CD8-positive, alpha-beta memory T cell (primary cell): Measurements from ENCODE around the gene AFAP1L1. TPM values are rescaled to one million over a fixed set of nuclear protein-coding genes. Genes with fewer than 3 reads are reported as not detected.

Experiments
- CTCF ChIA-PET: fragments of 350-600 bp; sonication (Branson Sonifier 250); formaldehyde crosslinking; loops from one replicate; lab custom pipeline; 2021; ENCODE audit warnings: antibody characterized with exemption; lab: Charles Lee
- POLR2A ChIA-PET: fragments of 350-600 bp; sonication (Branson Sonifier 250); formaldehyde crosslinking; loops from one replicate; lab custom pipeline; 2021; ENCODE audit warnings: antibody characterized with exemption; lab: Charles Lee
- DNase-seq, 5 donors: peaks; one replicate each; pipeline versions ENCODE4 v3.0.0 to v3.0.0-alpha.2; 2020 to 2022; ENCODE audit warnings: mixed read lengths in 1 of 5
- H3K27ac ChIP-seq: one replicate; pipeline ENCODE4 v1.7.0; 2013; ENCODE audit warnings: low read depth, mild to moderate bottlenecking, low read length, moderate library complexity
- H3K27me3 ChIP-seq: 2 replicates; pipeline ENCODE4 v1.7.0; 2013; ENCODE audit warnings: low read length, mild to moderate bottlenecking; ENCODE audit not compliant: insufficient read depth, poor library complexity, severe bottlenecking
- H3K36me3 ChIP-seq: 2 replicates; pipeline ENCODE4 v1.7.0; 2013; ENCODE audit warnings: mild to moderate bottlenecking, low read length, moderate library complexity; ENCODE audit not compliant: insufficient read depth
- H3K4me1 ChIP-seq: 2 replicates; pipeline ENCODE4 v1.7.0; 2013; ENCODE audit warnings: mild to moderate bottlenecking, low read length, moderate library complexity; ENCODE audit not compliant: insufficient read depth
- H3K4me3 ChIP-seq: 2 replicates; pipeline ENCODE4 v1.7.0; 2013; ENCODE audit warnings: mild to moderate bottlenecking, low read length
- H3K9me3 ChIP-seq: 2 replicates; pipeline ENCODE4 v1.7.0; 2013; ENCODE audit warnings: mild to moderate bottlenecking, low read length
- H3K27ac Mint-ChIP-seq, 8 donors: one replicate each; pipeline ENCODE4 v1.8.0; 2020 to 2021; ENCODE audit warnings: mixed read lengths in 8 of 8, mild to moderate bottlenecking in 6 of 8, inconsistent platforms in 3 of 8, moderate library complexity in 3 of 8
- H3K27me3 Mint-ChIP-seq, 2 donors: one replicate each; pipeline ENCODE4 v1.8.0; 2020 to 2021; ENCODE audit warnings: mixed read lengths in 2 of 2, mild to moderate bottlenecking in 1 of 2, moderate library complexity in 1 of 2
- H3K36me3 Mint-ChIP-seq, 3 donors: one replicate each; pipeline ENCODE4 v1.8.0; 2020 to 2021; ENCODE audit warnings: mixed read lengths in 3 of 3, inconsistent platforms in 1 of 3, mild to moderate bottlenecking in 1 of 3
- H3K4me1 Mint-ChIP-seq, 3 donors: one replicate each; pipeline ENCODE4 v1.8.0; 2020 to 2021; ENCODE audit warnings: mixed read lengths in 3 of 3, inconsistent platforms in 1 of 3, mild to moderate bottlenecking in 1 of 3
- H3K4me3 Mint-ChIP-seq, 7 donors: one replicate each; pipeline ENCODE4 v1.8.0; 2020 to 2021; ENCODE audit warnings: mixed read lengths in 7 of 7, mild to moderate bottlenecking in 6 of 7, moderate library complexity in 4 of 7, inconsistent platforms in 2 of 7
- H3K9me3 Mint-ChIP-seq, 5 donors: one replicate each; pipeline ENCODE4 v1.8.0; 2020 to 2022; ENCODE audit warnings: mixed read lengths in 5 of 5, mild to moderate bottlenecking in 3 of 5, moderate library complexity in 2 of 5, inconsistent platforms in 1 of 5
- polyA plus RNA-seq: library from polyadenylated mRNA; unstranded; fragments of 300-500 nt; fragmentation: Illumina TruSeq; gene quantifications from one replicate; pipeline ENCODE4 v1.2.3, GENCODE V29; 2021
- total RNA-seq, 2 experiments: library from RNA; stranded (reverse); gene quantifications; one replicate each; pipeline ENCODE4 v1.2.3, GENCODE V29; 2021

Gene AFAP1L1
- total and polyA plus RNA-seq, 3 experiments from 2014 or later = 0.18 TPM; not detected in 2

DNA sequence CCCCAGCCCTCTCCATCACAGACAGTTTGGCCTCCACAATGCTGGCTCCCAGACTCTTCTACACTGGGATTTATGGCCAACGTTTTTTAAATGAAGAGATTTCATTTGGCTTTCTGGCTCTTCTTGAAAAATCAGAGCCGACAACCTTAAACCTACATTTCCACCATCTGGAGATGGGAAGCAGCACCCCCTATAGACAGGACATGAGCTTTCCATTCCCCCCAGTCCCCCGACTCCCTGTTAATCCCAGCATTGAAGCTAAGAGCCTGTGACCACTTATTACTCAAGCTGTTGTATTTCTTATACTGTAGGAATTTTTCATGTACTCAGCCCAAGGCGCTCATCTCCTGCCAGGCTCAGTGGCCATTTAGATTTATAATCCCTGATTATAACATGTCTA is 34.0 kb upstream of the AFAP1L1 start:
- Mint-ChIP-seq H3K9me3 (no peaks in the 10 kb centered on the region), H3K27me3 (peaks cover 23 to 30% of the 10 kb centered on the region in 2 donors), H3K4me3 (peak overlapping the region in 1 of 7 donors; percentile 30), H3K27ac (peak overlapping the region in 2 of 8 donors; percentile 17 to 48), H3K4me1 (peaks cover 11 to 41% (median 34%) of the 10 kb centered on the region in 3 donors), H3K36me3 (peaks cover 0 to 4% (median 0%) of the 10 kb centered on the region in 3 donors)
- no peak for DNase-seq
- H3K4me3 ChIP-seq = no peak overlapping the region
- H3K36me3 ChIP-seq = no peaks in the 10 kb centered on the region
- CTCF ChIA-PET = no interaction called here
- no peaks in the 10 kb centered on the region for H3K27me3 ChIP-seq
- peaks cover 28% of the 10 kb centered on the region for H3K4me1 ChIP-seq
- no peak overlapping the region for H3K27ac ChIP-seq
- POLR2A ChIA-PET = no interaction called here
- no peaks in the 10 kb centered on the region for H3K9me3 ChIP-seq

GRCh38 chr5:149238540-149238939 is 33.1 kb upstream of the AFAP1L1 start:
- Histone ChIP-seq H3K36me3 (no peaks in the 10 kb centered on the region), H3K4me3 (no peak overlapping the region), H3K9me3 (no peaks in the 10 kb centered on the region), H3K27me3 (no peaks in the 10 kb centered on the region), H3K27ac (no peak overlapping the region), H3K4me1 (peaks cover 28% of the 10 kb centered on the region)
- CTCF ChIA-PET = no interaction called here
- Mint-ChIP-seq H3K9me3 (no peaks in the 10 kb centered on the region), H3K4me3 (no peak overlapping the region), H3K27me3 (peaks cover 19 to 23% of the 10 kb centered on the region in 2 donors), H3K27ac (peak overlapping the region in 1 of 8 donors; percentile 2), H3K36me3 (peaks cover 0 to 4% (median 0%) of the 10 kb centered on the region in 3 donors), H3K4me1 (peaks cover 11 to 43% (median 35%) of the 10 kb centered on the region in 3 donors)
- no peak for DNase-seq
- POLR2A ChIA-PET = no interaction called here

DNA sequence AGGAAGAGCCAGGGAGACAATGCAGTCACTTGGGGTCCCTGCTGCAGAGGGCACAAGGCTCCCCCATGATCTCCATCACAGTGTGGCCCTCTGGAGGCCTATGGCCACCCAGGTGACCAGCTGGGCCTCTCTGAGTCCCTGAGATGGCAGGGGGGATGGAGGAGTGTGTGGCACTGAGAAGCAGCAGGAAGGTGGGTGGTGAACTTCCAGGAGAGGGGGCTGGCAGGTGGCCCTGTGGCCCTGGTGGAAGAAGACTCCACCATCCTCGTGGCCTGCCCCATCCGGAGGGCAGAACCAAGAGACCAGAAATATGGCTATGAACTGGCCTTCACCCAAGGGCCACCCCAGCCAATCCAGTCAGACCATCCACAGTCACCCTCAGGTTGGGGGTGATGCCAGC is 31.7 kb upstream of the AFAP1L1 start:
- POLR2A ChIA-PET = interaction anchor here (0.6 kb wide), 1 partner anchor 1910 kb away, joined by 3 read pairs; no protein-coding TSS in a partner anchor
- peak overlapping the region in 6 of 8 donors; percentile 42 to 91 (median 84) for H3K27ac Mint-ChIP-seq
- Histone ChIP-seq H3K4me3 (peak overlapping the region; percentile 21), H3K27ac (no peak overlapping the region), H3K36me3 (no peaks in the 10 kb centered on the region), H3K27me3 (no peaks in the 10 kb centered on the region), H3K9me3 (no peaks in the 10 kb centered on the region), H3K4me1 (peaks cover 28% of the 10 kb centered on the region)
- peaks cover 14 to 19% of the 10 kb centered on the region in 2 donors for H3K27me3 Mint-ChIP-seq
- CTCF ChIA-PET = interaction anchor here (2.6 kb wide), 1 partner anchor 99 kb away, joined by 12 read pairs; the partner anchor contains the start of gene ABLIM3
- H3K9me3 Mint-ChIP-seq = no peaks in the 10 kb centered on the region
- H3K4me3 Mint-ChIP-seq = peak overlapping the region in 5 of 7 donors; percentile 27 to 78 (median 62)
- peaks cover 11 to 44% (median 35%) of the 10 kb centered on the region in 3 donors for H3K4me1 Mint-ChIP-seq
- no peak for DNase-seq
- H3K36me3 Mint-ChIP-seq = peaks cover 0 to 4% (median 0%) of the 10 kb centered on the region in 3 donors

DNA sequence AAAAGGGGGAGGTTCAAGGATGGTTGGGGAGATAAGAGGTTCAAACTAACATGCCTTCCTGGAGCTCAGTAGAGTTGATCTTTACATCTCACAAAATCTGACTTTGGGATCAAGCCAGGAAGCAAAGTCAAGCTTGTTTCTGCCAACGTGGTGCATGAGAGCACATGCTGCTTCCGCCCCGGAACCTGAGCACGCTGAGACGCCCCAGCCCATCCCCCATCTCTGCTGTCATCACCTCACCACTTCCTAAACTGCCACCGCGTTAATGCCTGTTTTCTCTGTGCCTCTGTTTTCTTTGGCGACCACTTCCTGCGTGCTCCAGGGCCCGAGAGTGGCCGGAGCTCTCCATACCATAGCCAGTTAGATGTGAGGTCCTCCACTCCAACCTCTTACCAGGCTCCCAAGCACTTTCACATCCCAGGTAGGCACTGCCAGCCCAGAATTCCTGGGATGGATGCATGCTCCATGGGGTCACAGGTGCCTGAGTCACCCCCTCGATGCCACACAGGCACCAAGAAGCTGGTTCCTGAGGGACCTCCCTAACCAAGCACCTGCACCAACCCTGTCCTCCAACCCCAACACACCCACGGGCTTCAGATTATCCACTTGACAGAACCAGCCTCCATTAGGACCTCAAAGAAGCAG is 31.2 kb upstream of the AFAP1L1 start:
- Histone ChIP-seq H3K9me3 (no peaks in the 10 kb centered on the region), H3K27me3 (no peaks in the 10 kb centered on the region), H3K4me1 (peaks cover 28% of the 10 kb centered on the region), H3K36me3 (no peaks in the 10 kb centered on the region), H3K27ac (no peak overlapping the region), H3K4me3 (peak overlapping the region; percentile 38)
- CTCF ChIA-PET = interaction anchor here (0.7 to 2.6 kb wide), 5 partner anchors 17 to 102 kb away, joined by 3 to 12 read pairs (median 6); partner anchors contain the start of gene ABLIM3
- Mint-ChIP-seq H3K9me3 (no peaks in the 10 kb centered on the region), H3K36me3 (peaks cover 0 to 4% (median 1%) of the 10 kb centered on the region in 3 donors), H3K27ac (peak overlapping the region; percentile 42 to 91 (median 83)), H3K27me3 (peaks cover 20 to 21% of the 10 kb centered on the region in 2 donors), H3K4me1 (peaks cover 11 to 50% (median 35%) of the 10 kb centered on the region in 3 donors), H3K4me3 (peak overlapping the region; percentile 9 to 78 (median 34))
- peak; percentile 51 to 90 (median 64) for DNase-seq
- POLR2A ChIA-PET = interaction anchor here (0.6 kb wide), 1 partner anchor 1910 kb away, joined by 3 read pairs; no protein-coding TSS in a partner anchor

DNA sequence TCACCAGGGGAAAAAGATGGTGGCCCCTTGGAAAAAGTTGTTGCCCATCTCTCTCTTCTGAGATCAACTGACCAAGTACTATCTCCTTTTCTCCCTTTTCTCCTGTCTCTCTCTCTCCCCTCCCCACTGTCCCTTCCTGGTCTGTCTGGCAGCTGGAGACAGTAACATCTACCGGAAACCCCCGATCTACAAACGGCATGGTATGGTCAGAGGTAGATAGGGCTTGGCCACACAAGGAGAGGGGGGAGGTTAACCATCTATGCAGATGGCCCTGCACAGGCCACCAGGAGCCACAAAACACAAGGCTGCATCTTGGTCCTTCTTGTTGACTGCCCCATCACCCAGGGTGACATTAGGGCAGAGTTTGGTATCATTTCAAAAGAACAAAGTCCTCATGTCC is 29.3 kb upstream of the AFAP1L1 start:
- peak overlapping the region in 2 of 8 donors; percentile 26 to 58 for H3K27ac Mint-ChIP-seq
- peak overlapping the region in 2 of 7 donors; percentile 21 to 60 for H3K4me3 Mint-ChIP-seq
- no peaks in the 10 kb centered on the region for H3K36me3 ChIP-seq
- no peaks in the 10 kb centered on the region for H3K27me3 ChIP-seq
- H3K9me3 ChIP-seq = no peaks in the 10 kb centered on the region
- peaks cover 11 to 52% (median 35%) of the 10 kb centered on the region in 3 donors for H3K4me1 Mint-ChIP-seq
- H3K27ac ChIP-seq = no peak overlapping the region
- no peaks in the 10 kb centered on the region for H3K9me3 Mint-ChIP-seq
- ChIA-PET POLR2A (no interaction called here), CTCF (interaction anchor here (1.5 to 2.2 kb wide), 2 partner anchors 22 to 27 kb away, joined by 6 to 8 read pairs; no protein-coding TSS in a partner anchor)
- peaks cover 25 to 26% of the 10 kb centered on the region in 2 donors for H3K27me3 Mint-ChIP-seq
- H3K36me3 Mint-ChIP-seq = peaks cover 0 to 13% (median 1%) of the 10 kb centered on the region in 3 donors
- no peak for DNase-seq
- peaks cover 28% of the 10 kb centered on the region for H3K4me1 ChIP-seq
- no peak overlapping the region for H3K4me3 ChIP-seq

DNA sequence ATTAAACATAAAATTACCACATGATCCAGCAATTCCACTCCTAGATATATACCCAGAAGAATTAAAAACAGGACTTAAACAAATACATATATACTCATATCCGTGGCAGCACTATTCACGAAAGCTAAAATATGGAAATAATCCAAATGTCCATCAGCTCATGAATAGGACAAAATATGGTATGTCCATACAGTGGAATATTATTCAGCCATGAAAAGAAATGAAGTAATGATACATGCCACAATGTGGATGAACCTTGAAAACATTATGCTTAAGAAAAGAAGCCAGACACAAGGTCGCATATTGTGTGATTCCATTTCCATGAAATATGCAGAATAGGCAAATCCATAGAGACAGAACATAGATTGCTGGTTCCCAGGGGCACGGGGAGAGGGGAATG is 24.8 kb upstream of the AFAP1L1 start:
- peaks cover 13 to 21% of the 10 kb centered on the region in 2 donors for H3K27me3 Mint-ChIP-seq
- Histone ChIP-seq H3K9me3 (no peaks in the 10 kb centered on the region), H3K27ac (no peak overlapping the region), H3K27me3 (no peaks in the 10 kb centered on the region), H3K4me1 (no peaks in the 10 kb centered on the region), H3K4me3 (no peak overlapping the region), H3K36me3 (no peaks in the 10 kb centered on the region)
- no peak for DNase-seq
- ChIA-PET CTCF (no interaction called here), POLR2A (no interaction called here)
- no peaks in the 10 kb centered on the region for H3K9me3 Mint-ChIP-seq
- H3K4me1 Mint-ChIP-seq = peaks cover 0 to 16% (median 6%) of the 10 kb centered on the region in 3 donors
- H3K36me3 Mint-ChIP-seq = peaks cover 0 to 10% (median 1%) of the 10 kb centered on the region in 3 donors
- H3K27ac Mint-ChIP-seq = no peak overlapping the region
- no peak overlapping the region for H3K4me3 Mint-ChIP-seq

DNA sequence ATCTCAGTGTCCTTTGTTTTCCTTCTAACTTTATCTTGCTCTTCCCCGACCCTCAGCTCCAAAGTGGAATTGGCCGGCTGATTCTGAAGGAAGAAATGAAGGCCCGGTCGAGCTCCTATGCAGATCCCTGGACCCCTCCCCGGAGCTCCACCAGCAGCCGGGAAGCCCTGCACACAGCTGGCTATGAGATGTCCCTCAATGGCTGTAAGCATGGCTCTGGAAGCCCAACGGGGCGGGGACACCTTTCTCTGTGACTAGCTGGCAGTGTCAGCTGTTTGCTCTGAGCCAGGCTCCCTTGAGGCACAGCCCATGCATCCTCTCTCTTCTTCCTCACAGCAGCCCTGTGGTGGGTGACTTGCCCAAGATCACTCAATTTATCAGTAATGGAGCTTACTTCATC is 23.9 kb upstream of the AFAP1L1 start:
- H3K4me3 ChIP-seq = no peak overlapping the region
- no peaks in the 10 kb centered on the region for H3K27me3 ChIP-seq
- H3K36me3 ChIP-seq = no peaks in the 10 kb centered on the region
- Mint-ChIP-seq H3K4me1 (peaks cover 0 to 10% (median under 1%) of the 10 kb centered on the region in 3 donors), H3K4me3 (no peak overlapping the region), H3K27ac (no peak overlapping the region), H3K9me3 (no peaks in the 10 kb centered on the region), H3K36me3 (peaks cover 0 to 10% (median 1%) of the 10 kb centered on the region in 3 donors), H3K27me3 (peaks cover 11 to 21% of the 10 kb centered on the region in 2 donors)
- ChIA-PET CTCF (interaction anchor here (0.8 kb wide), 1 partner anchor 106 kb away, joined by 4 read pairs; the partner anchor contains the start of gene ABLIM3), POLR2A (no interaction called here)
- H3K9me3 ChIP-seq = no peaks in the 10 kb centered on the region
- H3K27ac ChIP-seq = no peak overlapping the region
- no peak for DNase-seq
- no peaks in the 10 kb centered on the region for H3K4me1 ChIP-seq

DNA sequence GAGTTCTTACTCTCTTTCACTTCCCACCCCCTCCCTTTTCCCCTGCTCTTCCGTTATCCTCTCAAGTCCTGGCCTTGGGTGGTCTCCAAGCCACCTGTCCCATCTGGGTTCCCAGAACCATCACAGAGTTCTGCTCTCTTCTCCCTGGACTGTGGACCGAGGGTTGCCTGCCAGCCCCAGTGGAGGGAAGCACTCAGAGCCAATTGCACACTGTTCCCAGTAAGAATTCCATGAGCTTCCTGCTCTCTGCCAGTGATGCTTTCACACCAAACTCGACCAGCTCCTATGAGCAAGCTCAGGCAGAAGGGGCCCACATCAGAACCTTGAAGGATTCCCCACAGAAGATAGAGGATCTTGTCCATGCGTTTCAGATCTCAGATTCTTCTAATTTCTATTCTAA is 20.1 kb upstream of the AFAP1L1 start:
- POLR2A ChIA-PET = no interaction called here
- Mint-ChIP-seq H3K9me3 (no peaks in the 10 kb centered on the region), H3K4me3 (no peak overlapping the region), H3K27me3 (peaks cover 10 to 33% of the 10 kb centered on the region in 2 donors), H3K4me1 (no peaks in the 10 kb centered on the region), H3K27ac (peak overlapping the region in 1 of 8 donors; percentile 55), H3K36me3 (peaks cover 0 to 9% (median 0%) of the 10 kb centered on the region in 3 donors)
- no peaks in the 10 kb centered on the region for H3K27me3 ChIP-seq
- no peaks in the 10 kb centered on the region for H3K36me3 ChIP-seq
- no peaks in the 10 kb centered on the region for H3K9me3 ChIP-seq
- no peak overlapping the region for H3K27ac ChIP-seq
- no peak for DNase-seq
- H3K4me3 ChIP-seq = no peak overlapping the region
- CTCF ChIA-PET = interaction anchor here (2.2 kb wide), 1 partner anchor 13 kb away, joined by 7 read pairs; no protein-coding TSS in a partner anchor
- no peaks in the 10 kb centered on the region for H3K4me1 ChIP-seq
